Muscle of back (tissue), 11 donors: ENCODE results near the gene DNMT3A. TPM values are rescaled to one million over a fixed set of nuclear protein-coding genes. Genes with fewer than 3 reads are reported as not detected.

ENCODE experiments used
- DNase-seq, 3 donors: peaks; one replicate each; pipeline versions ENCODE4 v3.0.0 to v3.0.0-alpha.2; 2013
- polyA plus RNA-seq, 10 donors: library from polyadenylated mRNA; unstranded; fragments of 120-200 nt; gene quantifications; one replicate each; pipeline ENCODE4 v1.2.1, GENCODE V29; 2013; ENCODE audit not compliant: insufficient read length in 10 of 10

The DNMT3A gene
- polyA plus RNA-seq, 10 donors, result 45.6 to 60.4 (median 51.7) TPM

DNA sequence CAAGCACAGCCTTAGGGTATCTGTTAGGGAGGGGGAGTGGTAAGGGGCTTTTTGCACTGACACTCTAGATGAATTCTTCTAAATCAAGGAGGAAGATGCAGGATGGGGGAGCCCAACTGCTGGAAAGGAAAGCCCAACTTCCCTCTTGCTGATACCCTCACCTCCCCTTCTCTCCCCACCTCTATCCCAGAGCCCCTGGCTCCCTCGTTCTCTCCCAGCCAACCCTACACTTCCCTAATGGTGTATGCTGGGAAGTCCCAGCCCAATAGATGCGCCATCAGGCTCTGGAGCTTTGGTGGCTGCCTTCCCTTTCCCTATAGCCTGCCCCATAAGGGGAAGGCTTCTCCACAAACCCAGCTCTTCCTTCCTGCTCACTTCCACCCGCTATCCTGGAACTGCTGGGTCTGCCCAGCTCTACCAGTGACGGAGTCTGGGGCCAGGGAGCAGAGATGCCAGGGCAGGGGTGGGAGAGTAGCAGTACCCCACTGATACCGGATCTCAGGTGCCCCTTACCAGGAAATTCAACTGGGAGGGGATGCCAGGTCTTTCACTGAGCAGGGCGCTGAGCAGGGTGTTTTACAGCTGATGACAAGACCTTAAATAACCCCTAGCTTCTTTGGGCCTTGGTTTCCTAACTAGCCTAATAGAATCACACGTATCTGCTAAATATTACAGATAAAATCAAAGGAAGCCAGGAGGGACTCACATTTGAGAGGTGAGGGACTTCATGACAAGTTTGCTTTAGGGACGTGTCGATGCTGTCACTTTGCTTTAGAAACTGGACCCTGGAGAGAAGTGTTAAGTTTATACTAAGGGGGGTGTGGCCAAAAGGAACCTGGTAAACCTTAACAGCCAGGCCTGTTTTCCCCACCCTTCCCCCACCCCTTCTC, 82.6 kb downstream of the DNMT3A start:
- DNase-seq, result no peak

- DNase-seq, result no peak
These were observed 83.5 kb downstream of the DNMT3A start for GRCh38 chr2:25257931-25258846.

DNA sequence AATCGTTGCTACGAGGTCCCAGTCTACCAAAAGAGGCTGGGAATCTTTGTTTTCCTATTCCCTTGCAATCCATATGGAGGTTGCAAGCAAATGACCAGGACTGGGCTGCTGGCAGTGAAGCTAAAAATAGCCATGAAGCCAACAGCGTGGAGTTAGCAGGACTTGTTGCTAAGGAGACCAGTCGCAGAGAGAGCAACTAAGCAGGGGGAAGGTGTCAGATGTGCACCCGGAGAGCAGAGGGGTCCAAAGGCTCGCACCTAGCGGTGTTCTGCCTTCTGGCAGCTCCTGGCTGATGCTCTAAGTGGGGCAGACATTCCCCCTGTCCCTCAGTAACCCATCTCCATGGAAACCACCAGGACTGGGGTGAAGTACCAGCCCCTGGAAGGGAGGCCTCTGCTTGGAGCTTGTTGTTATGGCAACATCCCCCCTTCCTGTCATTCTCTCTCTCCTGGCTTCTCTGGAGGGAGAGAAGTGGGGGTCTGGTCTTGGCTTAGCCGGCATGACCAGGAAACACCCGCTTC, 84.6 kb downstream of the DNMT3A start:
- DNase-seq, result peak; percentile 54 to 70 (median 54)

- no peak for DNase-seq
These were observed 85.2 kb downstream of the DNMT3A start for GRCh38 chr2:25256488-25256875.

GRCh38 chr2:25255745-25256487, 85.8 kb downstream of the DNMT3A start:
- DNase-seq, result no peak

- no peak for DNase-seq
These were observed 86.8 kb downstream of the DNMT3A start for GRCh38 chr2:25254961-25255360.

DNA sequence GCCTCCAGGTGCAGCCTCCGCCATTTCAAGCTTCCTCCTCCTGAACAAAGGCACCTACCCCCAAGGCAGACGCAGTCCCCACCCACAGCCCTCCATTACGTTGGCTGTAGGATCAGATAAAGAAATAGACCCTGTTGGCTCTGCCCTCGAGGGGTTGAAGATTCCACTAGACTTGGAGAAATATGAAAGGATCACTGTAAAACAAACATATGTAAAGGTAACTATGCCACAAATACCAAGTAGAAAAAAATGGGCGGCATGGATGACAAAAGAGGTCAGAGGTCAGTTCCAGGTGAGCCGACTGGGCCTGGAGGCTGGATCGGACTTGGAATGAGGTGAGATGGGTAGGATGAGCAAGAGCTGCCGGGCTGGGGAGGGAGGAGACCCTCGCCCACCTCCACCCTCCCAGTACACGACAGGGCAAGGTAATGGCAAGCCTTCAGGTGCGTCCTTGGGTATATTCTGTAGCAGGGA, 88.5 kb downstream of the DNMT3A start:
- DNase-seq, result no peak

GRCh38 chr2:25252291-25253152, 89.2 kb downstream of the DNMT3A start:
- peak; percentile 83 to 96 (median 91) for DNase-seq

DNA sequence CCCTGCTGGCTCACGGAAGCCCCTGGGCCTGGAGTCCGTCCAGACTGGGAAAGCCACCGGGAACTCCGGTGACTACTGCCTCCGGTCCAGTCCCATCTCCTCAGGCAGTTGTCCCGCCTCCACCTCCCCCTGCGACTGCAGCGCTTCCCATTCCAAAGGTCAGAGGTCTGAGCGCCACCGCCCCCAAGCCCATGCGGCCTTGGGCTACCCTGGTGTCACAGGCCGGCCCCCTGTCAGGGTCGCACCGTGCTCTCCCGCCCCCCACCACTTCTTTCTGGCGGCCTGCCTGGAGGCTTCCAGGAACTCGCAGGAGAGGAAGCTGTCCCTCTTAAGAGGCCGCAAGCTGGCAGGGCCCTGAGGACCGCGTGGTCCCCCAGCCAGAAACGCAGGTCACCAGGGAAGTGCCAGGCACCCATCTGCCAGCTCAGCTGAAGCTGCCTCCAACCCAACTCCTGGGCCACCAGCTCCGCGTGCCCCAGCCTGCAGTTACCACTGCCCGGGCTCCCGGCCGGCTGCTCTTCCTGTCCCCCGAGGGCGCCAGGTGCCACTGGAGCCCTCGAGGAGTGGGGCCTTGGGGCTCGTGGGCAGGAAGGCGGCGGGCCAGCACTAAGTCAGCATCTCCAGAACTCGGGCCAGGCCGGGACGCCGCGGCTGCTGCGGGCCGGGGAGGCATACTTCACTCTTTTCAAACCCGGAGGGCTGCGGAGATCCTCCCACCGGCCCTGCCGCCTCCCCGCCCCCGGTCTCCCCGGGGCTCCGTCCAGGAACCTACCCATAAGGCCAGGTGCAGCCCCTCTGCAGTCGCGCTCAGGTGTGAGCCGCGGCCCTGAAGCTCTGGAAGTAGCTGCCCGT, 90.1 kb downstream of the DNMT3A start:
- DNase-seq, result peak in 2 of 3 donors; percentile 66 to 87

DNA sequence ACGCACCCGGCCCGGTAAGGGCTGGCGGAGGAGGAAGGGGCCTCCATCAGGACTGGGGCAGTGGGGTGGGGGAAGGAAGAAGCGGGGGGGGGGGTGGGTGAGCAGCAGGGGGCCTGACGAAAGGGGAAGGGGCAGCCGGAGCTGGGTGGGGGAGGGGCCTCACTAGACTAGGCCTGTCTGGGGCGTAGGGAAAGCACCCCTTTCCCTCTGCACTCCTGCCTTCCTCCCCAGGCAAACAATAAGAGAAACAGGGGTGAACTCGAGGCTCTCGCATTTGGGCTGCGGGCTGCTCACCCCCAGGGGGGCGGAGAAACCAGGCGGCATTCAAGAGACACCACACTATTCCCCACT, 90.7 kb downstream of the DNMT3A start:
- DNase-seq, result no peak

DNA sequence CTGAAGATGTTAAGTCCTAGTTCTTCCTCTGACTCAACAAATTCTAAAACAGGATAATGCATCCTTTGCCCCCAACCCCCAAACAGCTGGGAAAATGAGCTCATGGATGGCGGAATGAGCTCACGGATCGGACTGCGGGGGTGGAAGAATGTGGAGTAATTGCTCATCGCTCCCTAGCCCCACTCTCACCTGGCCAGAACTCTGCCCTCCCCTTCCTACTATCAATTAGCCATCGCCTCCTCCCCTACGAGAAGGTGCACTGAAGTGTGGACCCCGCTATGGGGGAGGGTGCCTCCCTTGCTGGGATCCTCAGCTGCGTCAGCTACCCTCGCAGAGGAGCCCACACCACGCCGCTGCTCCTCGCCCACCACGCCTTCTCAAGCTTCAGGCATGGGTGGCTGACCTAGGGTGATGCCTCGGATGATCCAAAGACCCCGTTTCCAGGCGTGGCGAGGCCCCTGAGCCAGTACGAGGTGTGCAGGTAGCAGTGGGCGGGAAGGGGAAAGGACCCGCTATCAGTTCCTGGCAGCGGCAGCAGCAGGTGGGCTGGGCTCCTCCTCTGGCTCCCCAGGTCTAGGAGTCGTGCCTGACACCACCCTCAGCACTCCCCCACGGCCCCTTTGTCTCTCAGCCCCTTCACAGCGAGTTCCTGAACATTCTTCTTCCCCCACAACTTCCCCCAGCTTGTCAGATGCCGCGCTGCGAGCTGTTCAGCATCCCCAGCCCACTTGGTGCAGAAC, 91.2 kb downstream of the DNMT3A start:
- peak in 2 of 3 donors; percentile 57 to 68 for DNase-seq

- DNase-seq, result no peak
These were observed 91.9 kb downstream of the DNMT3A start for GRCh38 chr2:25249785-25250184.

- DNase-seq, result no peak
These were observed 93.8 kb downstream of the DNMT3A start for GRCh38 chr2:25247792-25248512.

DNA sequence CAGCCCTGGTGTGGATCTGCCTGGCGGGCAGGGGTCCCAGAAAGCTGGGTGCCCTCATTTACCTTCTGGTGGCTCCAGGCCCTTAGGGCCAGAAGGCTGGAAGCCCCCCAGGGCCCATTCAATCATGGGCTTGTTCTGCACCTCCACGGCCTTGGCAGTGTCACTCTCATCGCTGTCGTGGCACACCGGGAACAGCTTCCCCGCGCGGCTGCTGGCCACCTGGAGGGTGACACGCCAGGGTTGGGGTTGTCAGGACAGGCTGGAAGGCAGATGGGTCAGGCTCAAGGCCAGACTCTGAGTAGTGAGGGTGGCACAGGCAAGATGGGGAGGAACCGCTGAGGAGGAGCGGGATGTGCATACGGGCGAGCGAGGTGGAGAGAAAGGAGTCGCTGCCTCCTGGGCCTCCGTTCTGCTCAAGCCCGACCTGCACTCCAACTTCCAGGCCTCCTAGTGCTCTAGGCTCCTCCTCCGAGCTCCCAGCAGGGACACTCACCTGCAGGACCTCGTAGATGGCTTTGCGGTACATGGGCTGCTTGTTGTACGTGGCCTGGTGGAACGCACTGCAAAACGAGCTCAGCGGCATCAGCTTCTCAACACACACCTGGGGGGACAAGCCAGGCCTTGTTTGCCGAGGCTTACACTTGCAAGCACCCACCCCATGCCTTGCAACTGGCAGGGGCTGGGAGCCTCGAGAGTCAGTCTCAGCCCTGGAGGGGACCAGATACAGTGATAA, 95.0 kb downstream of the DNMT3A start:
- no peak for DNase-seq

GRCh38 chr2:25246001-25246400, 95.7 kb downstream of the DNMT3A start:
- DNase-seq, result no peak

DNA sequence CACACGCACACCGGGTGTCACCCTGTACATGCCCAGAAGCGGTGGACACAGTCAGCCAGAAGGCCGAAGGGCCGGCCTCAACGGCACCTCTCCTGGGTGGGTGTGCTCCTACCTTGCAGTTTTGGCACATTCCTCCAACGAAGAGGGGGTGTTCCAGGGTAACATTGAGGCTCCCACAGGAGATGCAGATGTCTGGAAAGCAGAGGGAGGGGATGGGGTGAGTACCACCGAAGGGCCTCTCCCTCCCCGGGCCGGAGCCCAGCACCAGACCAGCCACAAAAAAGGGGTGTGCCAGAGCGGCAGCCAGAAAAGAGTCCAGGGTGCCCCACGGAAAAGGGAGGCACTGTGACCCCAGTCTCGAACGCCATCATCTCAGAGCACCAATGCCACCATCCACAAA, 96.6 kb downstream of the DNMT3A start:
- DNase-seq, result no peak

GRCh38 chr2:25243995-25244394, 97.7 kb downstream of the DNMT3A start:
- no peak for DNase-seq
